ENCODE measurements around the gene AMPD1. TPM values are rescaled to one million over a fixed set of nuclear protein-coding genes. Genes with fewer than 3 reads are reported as not detected.

Gene AMPD1
- total and polyA plus RNA-seq, 2 donors (not counting 1 experiment from before 2014, with no cell fraction given), result 0.18 TPM; not detected in 1

DNA sequence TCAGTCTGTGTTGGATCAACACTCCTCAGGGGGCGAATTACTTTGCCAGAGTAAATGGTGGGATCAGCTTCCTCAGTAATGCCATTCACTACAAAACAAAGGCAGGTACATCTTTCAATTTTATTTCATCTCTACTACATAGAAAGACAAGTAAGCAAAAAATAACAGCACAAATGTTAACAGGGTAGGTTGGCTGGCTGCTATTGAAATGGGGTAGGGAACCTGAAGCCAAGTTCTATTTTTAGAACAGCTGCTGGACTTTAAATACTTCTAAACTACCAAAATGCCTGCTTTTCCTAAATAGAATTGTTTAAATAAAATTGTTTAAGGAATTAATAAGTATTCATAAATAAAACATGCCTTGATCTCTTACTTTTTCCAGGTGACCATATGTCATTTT is 28.6 kb upstream of the AMPD1 start:
- Histone ChIP-seq H3K4me3 (ENCODE audit: control extremely low read depth in 1 of 5, extremely low read depth in 1 of 5, insufficient read depth in 1 of 5, low read depth in 2 of 5, low read length in 4 of 5) (no peak overlapping the region), H4K20me1 (ENCODE audit: control insufficient read depth, insufficient read depth, low read length, poor library complexity, severe bottlenecking) (no peaks in the 10 kb centered on the region), H3K4me2 (replicated peaks; ENCODE audit: low read depth, low read length, poor library complexity, severe bottlenecking) (no peak overlapping the region), H3K79me2 (ENCODE audit: control insufficient read depth, insufficient read depth, low read length) (no peaks in the 10 kb centered on the region), H3K36me3 (replicated peaks in 1 of 2; ENCODE audit: control extremely low read depth in 1 of 2, control insufficient read depth in 1 of 2, extremely low read depth in 1 of 2, insufficient read depth in 2 of 2, low read length in 1 of 2) (peaks cover 47 to 99% of the 10 kb centered on the region in 2 experiments), H3K4me1 (ENCODE audit: control insufficient read depth in 2 of 2, insufficient read depth in 2 of 2, low read length in 2 of 2) (no peaks in the 10 kb centered on the region), H3K27me3 (replicated peaks in 1 of 4; ENCODE audit: control extremely low read depth in 1 of 4, control insufficient read depth in 3 of 4, insufficient read depth in 4 of 4, low read length in 3 of 4) (no peaks in the 10 kb centered on the region), H3K27ac (ENCODE audit: low read length in 2 of 2) (no peak overlapping the region), H3K9ac (ENCODE audit: low read length) (no peak overlapping the region), H3K9me3 (ENCODE audit: control extremely low read depth in 1 of 3, control insufficient read depth in 2 of 3, insufficient read depth in 1 of 3, low read length in 2 of 3) (no peaks in the 10 kb centered on the region), H2AFZ (ENCODE audit: insufficient read depth, low read depth, low read length, poor library complexity, severe bottlenecking) (no peak overlapping the region)
- Mint-ChIP-seq H3K4me3 (no peak overlapping the region), H3K27ac (no peak overlapping the region), H3K27me3 (no peaks in the 10 kb centered on the region), H3K9me3 (ENCODE audit: insufficient read depth) (no peaks in the 10 kb centered on the region), H3K4me1 (no peaks in the 10 kb centered on the region)
- CTCF ChIA-PET, result no interaction called here
- DNase-seq (no peak), ATAC-seq (ENCODE audit: low read depth) (no peak)
- POLR2A ChIA-PET, result no interaction called here
- no CpG with 5 or more reads among the region's 1 CpG for WGBS (ENCODE audit: insufficient coverage)
- no peak for TF ChIP-seq EZH2 (IDR thresholded peaks at IDR 0.05; ENCODE audit: borderline replicate concordance, insufficient read depth, low read depth, low read length, poor library complexity, severe bottlenecking)
- TF ChIP-seq, protein P1, sequence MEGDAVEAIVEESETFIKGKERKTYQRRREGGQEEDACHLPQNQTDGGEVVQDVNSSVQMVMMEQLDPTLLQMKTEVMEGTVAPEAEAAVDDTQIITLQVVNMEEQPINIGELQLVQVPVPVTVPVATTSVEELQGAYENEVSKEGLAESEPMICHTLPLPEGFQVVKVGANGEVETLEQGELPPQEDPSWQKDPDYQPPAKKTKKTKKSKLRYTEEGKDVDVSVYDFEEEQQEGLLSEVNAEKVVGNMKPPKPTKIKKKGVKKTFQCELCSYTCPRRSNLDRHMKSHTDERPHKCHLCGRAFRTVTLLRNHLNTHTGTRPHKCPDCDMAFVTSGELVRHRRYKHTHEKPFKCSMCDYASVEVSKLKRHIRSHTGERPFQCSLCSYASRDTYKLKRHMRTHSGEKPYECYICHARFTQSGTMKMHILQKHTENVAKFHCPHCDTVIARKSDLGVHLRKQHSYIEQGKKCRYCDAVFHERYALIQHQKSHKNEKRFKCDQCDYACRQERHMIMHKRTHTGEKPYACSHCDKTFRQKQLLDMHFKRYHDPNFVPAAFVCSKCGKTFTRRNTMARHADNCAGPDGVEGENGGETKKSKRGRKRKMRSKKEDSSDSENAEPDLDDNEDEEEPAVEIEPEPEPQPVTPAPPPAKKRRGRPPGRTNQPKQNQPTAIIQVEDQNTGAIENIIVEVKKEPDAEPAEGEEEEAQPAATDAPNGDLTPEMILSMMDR (IDR thresholded peaks at IDR 0.05), result no peak
- intact Hi-C loops (cut with micrococcal nuclease), result no loop called here

- H3K4me1 ChIP-seq (ENCODE audit: control insufficient read depth in 2 of 2, insufficient read depth in 2 of 2, low read length in 2 of 2), result no peaks in the 10 kb centered on the region
- no peaks in the 10 kb centered on the region for H4K20me1 ChIP-seq (ENCODE audit: control insufficient read depth, insufficient read depth, low read length, poor library complexity, severe bottlenecking)
- H3K36me3 ChIP-seq (replicated peaks in 1 of 2; ENCODE audit: control extremely low read depth in 1 of 2, control insufficient read depth in 1 of 2, extremely low read depth in 1 of 2, insufficient read depth in 2 of 2, low read length in 1 of 2), result peaks cover 47 to 99% of the 10 kb centered on the region in 2 experiments
- ChIA-PET CTCF (no interaction called here), POLR2A (no interaction called here)
- Mint-ChIP-seq H3K4me1 (no peaks in the 10 kb centered on the region), H3K27me3 (no peaks in the 10 kb centered on the region), H3K27ac (no peak overlapping the region), H3K9me3 (ENCODE audit: insufficient read depth) (no peaks in the 10 kb centered on the region), H3K4me3 (no peak overlapping the region)
- H3K79me2 ChIP-seq (ENCODE audit: control insufficient read depth, insufficient read depth, low read length), result no peaks in the 10 kb centered on the region
- no peak overlapping the region for H2AFZ ChIP-seq (ENCODE audit: insufficient read depth, low read depth, low read length, poor library complexity, severe bottlenecking)
- no peak overlapping the region for H3K4me3 ChIP-seq (ENCODE audit: control extremely low read depth in 1 of 5, extremely low read depth in 1 of 5, insufficient read depth in 1 of 5, low read depth in 2 of 5, low read length in 4 of 5)
- no peak for DNase-seq
- H3K27me3 ChIP-seq (replicated peaks in 1 of 4; ENCODE audit: control extremely low read depth in 1 of 4, control insufficient read depth in 3 of 4, insufficient read depth in 4 of 4, low read length in 3 of 4), result no peaks in the 10 kb centered on the region
- no peak overlapping the region for H3K27ac ChIP-seq (ENCODE audit: low read length in 2 of 2)
- no CpG with 5 or more reads among the region's 1 CpG for WGBS (ENCODE audit: insufficient coverage)
- ATAC-seq (ENCODE audit: low read depth), result no peak
- intact Hi-C loops (cut with micrococcal nuclease), result no loop called here
- no peaks in the 10 kb centered on the region for H3K9me3 ChIP-seq (ENCODE audit: control extremely low read depth in 1 of 3, control insufficient read depth in 2 of 3, insufficient read depth in 1 of 3, low read length in 2 of 3)
- no peak overlapping the region for H3K9ac ChIP-seq (ENCODE audit: low read length)
- TF ChIP-seq EZH2 (IDR thresholded peaks at IDR 0.05; ENCODE audit: borderline replicate concordance, insufficient read depth, low read depth, low read length, poor library complexity, severe bottlenecking), result no peak
- TF ChIP-seq, protein P1 (IDR thresholded peaks at IDR 0.05), result no peak
- H3K4me2 ChIP-seq (replicated peaks; ENCODE audit: low read depth, low read length, poor library complexity, severe bottlenecking), result no peak overlapping the region
Measured at GRCh38 chr1:114723457-114723856, 28.1 kb upstream of the AMPD1 start.

Measured in B cell (primary cell).